ENCODE data around the gene PDGFC. TPM values are rescaled to one million over a fixed set of nuclear protein-coding genes. Genes with fewer than 3 reads are reported as not detected.

The PDGFC gene
- total RNA-seq, 1 experiment from 2014 or later, result 5.3 TPM

- ATAC-seq (no peak), DNase-seq (ENCODE audit: low spot score) (no peak)
- POLR2A ChIA-PET, result interaction anchor here (0.5 kb wide), 1 partner anchor 112 kb away, joined by 3 read pairs; no protein-coding TSS in a partner anchor
- no peak overlapping the region for H3K27ac Mint-ChIP-seq
- TF ChIP-seq CREM (CRISPR knock-in tag; IDR thresholded peaks at IDR 0.05), result no peak
- H3K4me3 Mint-ChIP-seq, result no peak overlapping the region
- H3K4me1 Mint-ChIP-seq, result no peaks in the 10 kb centered on the region
- no peaks in the 10 kb centered on the region for H3K27me3 Mint-ChIP-seq (ENCODE audit: low read depth)
- peaks cover 13% of the 10 kb centered on the region for H3K9me3 Mint-ChIP-seq
- H3K36me3 Mint-ChIP-seq, result peaks cover 6% of the 10 kb centered on the region
- CTCF ChIA-PET, result interaction anchor here (1.1 kb wide), 1 partner anchor 122 kb away, joined by 3 read pairs; no protein-coding TSS in a partner anchor
These were observed 48.1 kb downstream of the PDGFC start for GRCh38 chr4:156923525-156923924.

DNA sequence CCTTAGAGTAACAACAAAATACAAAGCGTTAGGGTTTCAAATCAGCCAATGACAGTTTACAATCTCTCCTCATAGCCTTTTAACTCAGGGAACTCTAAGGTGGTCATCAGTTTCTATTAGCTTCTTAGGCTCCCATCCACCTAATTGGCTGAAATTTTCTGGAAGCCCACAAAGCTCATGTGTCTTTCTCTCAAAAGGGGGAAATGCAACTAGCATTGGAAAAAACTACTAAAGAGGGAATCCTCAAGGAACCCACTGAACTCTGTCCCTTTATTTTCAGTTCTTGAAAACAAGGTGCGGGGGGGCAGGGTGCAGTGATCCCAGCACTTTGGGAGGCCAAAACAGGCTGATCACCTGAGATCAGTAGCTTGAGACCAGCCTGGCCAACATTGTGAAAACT, 56.4 kb downstream of the PDGFC start:
- H3K27ac Mint-ChIP-seq, result no peak overlapping the region
- peaks cover 12% of the 10 kb centered on the region for H3K9me3 Mint-ChIP-seq
- peaks cover 4% of the 10 kb centered on the region; the same call in 1 of the 2 replicates for H3K4me1 Mint-ChIP-seq
- CTCF ChIA-PET, result no interaction called here
- ATAC-seq (no peak), DNase-seq (ENCODE audit: low spot score) (no peak)
- H3K27me3 Mint-ChIP-seq (ENCODE audit: low read depth), result no peaks in the 10 kb centered on the region
- no peak overlapping the region for H3K4me3 Mint-ChIP-seq
- POLR2A ChIA-PET, result no interaction called here
- TF ChIP-seq MAX (CRISPR knock-in tag; IDR thresholded peaks at IDR 0.05) (no peak), TP53 (CRISPR knock-in tag; IDR thresholded peaks at IDR 0.05) (no peak), NFYB (CRISPR knock-in tag; conservative IDR thresholded peaks at IDR 0.05; ENCODE audit: low read depth) (no peak)
- no peaks in the 10 kb centered on the region for H3K36me3 Mint-ChIP-seq

- Mint-ChIP-seq H3K36me3 (no peaks in the 10 kb centered on the region), H3K4me1 (peaks cover 4% of the 10 kb centered on the region; the same call in 1 of the 2 replicates), H3K4me3 (no peak overlapping the region), H3K27ac (no peak overlapping the region), H3K27me3 (ENCODE audit: low read depth) (no peaks in the 10 kb centered on the region), H3K9me3 (peaks cover 12% of the 10 kb centered on the region)
- ATAC-seq (no peak), DNase-seq (ENCODE audit: low spot score) (no peak)
- ChIA-PET CTCF (no interaction called here), POLR2A (no interaction called here)
- no peak for TF ChIP-seq PRDM15 (CRISPR knock-in tag; IDR thresholded peaks at IDR 0.05)
- no peak for TF ChIP-seq ZNF423 (CRISPR knock-in tag; IDR thresholded peaks at IDR 0.05)
- TF ChIP-seq, protein P1, sequence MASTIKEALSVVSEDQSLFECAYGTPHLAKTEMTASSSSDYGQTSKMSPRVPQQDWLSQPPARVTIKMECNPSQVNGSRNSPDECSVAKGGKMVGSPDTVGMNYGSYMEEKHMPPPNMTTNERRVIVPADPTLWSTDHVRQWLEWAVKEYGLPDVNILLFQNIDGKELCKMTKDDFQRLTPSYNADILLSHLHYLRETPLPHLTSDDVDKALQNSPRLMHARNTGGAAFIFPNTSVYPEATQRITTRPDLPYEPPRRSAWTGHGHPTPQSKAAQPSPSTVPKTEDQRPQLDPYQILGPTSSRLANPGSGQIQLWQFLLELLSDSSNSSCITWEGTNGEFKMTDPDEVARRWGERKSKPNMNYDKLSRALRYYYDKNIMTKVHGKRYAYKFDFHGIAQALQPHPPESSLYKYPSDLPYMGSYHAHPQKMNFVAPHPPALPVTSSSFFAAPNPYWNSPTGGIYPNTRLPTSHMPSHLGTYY (CRISPR knock-in tag; IDR thresholded peaks at IDR 0.05), result no peak
- TF ChIP-seq IRF1 (CRISPR knock-in tag; IDR thresholded peaks at IDR 0.05), result no peak
- TF ChIP-seq, protein P2, sequence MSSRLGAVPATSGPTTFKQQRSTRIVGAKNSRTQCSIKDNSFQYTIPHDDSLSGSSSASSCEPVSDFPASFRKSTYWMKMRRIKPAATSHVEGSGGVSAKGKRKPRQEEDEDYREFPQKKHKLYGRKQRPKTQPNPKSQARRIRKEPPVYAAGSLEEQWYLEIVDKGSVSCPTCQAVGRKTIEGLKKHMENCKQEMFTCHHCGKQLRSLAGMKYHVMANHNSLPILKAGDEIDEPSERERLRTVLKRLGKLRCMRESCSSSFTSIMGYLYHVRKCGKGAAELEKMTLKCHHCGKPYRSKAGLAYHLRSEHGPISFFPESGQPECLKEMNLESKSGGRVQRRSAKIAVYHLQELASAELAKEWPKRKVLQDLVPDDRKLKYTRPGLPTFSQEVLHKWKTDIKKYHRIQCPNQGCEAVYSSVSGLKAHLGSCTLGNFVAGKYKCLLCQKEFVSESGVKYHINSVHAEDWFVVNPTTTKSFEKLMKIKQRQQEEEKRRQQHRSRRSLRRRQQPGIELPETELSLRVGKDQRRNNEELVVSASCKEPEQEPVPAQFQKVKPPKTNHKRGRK (CRISPR knock-in tag; IDR thresholded peaks at IDR 0.05; ENCODE audit: borderline replicate concordance), result no peak
- no peak for TF ChIP-seq IRF2 (CRISPR knock-in tag; IDR thresholded peaks at IDR 0.05; ENCODE audit: borderline replicate concordance, low read depth)
- no peak for TF ChIP-seq ZNF416 (CRISPR knock-in tag; IDR thresholded peaks at IDR 0.05)
- no peak for TF ChIP-seq SMAD4 (CRISPR knock-in tag; IDR thresholded peaks at IDR 0.05)
- TF ChIP-seq ESRRA (CRISPR knock-in tag; IDR thresholded peaks at IDR 0.05; ENCODE audit: borderline replicate concordance), result no peak
- TF ChIP-seq, protein P3, sequence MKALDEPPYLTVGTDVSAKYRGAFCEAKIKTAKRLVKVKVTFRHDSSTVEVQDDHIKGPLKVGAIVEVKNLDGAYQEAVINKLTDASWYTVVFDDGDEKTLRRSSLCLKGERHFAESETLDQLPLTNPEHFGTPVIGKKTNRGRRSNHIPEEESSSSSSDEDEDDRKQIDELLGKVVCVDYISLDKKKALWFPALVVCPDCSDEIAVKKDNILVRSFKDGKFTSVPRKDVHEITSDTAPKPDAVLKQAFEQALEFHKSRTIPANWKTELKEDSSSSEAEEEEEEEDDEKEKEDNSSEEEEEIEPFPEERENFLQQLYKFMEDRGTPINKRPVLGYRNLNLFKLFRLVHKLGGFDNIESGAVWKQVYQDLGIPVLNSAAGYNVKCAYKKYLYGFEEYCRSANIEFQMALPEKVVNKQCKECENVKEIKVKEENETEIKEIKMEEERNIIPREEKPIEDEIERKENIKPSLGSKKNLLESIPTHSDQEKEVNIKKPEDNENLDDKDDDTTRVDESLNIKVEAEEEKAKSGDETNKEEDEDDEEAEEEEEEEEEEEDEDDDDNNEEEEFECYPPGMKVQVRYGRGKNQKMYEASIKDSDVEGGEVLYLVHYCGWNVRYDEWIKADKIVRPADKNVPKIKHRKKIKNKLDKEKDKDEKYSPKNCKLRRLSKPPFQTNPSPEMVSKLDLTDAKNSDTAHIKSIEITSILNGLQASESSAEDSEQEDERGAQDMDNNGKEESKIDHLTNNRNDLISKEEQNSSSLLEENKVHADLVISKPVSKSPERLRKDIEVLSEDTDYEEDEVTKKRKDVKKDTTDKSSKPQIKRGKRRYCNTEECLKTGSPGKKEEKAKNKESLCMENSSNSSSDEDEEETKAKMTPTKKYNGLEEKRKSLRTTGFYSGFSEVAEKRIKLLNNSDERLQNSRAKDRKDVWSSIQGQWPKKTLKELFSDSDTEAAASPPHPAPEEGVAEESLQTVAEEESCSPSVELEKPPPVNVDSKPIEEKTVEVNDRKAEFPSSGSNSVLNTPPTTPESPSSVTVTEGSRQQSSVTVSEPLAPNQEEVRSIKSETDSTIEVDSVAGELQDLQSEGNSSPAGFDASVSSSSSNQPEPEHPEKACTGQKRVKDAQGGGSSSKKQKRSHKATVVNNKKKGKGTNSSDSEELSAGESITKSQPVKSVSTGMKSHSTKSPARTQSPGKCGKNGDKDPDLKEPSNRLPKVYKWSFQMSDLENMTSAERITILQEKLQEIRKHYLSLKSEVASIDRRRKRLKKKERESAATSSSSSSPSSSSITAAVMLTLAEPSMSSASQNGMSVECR (CRISPR knock-in tag; IDR thresholded peaks at IDR 0.05; ENCODE audit: borderline replicate concordance), result no peak
- no peak for TF ChIP-seq E2F4 (CRISPR knock-in tag; IDR thresholded peaks at IDR 0.05; ENCODE audit: borderline replicate concordance, low read depth)
- no peak for TF ChIP-seq PRRX2 (CRISPR knock-in tag; IDR thresholded peaks at IDR 0.05)
- TF ChIP-seq, protein P4, sequence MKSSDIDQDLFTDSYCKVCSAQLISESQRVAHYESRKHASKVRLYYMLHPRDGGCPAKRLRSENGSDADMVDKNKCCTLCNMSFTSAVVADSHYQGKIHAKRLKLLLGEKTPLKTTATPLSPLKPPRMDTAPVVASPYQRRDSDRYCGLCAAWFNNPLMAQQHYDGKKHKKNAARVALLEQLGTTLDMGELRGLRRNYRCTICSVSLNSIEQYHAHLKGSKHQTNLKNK (CRISPR knock-in tag; IDR thresholded peaks at IDR 0.05), result no peak
These were observed 58.4 kb downstream of the PDGFC start for GRCh38 chr4:156913234-156913633.

Measured in WTC11 (cell line).